Measurements from ENCODE around the gene KIRREL3. TPM values are rescaled to one million over a fixed set of nuclear protein-coding genes. Genes with fewer than 3 reads are reported as not detected.

Gene KIRREL3
- total RNA-seq, 1 donor from 2014 or later = not detected

DNA sequence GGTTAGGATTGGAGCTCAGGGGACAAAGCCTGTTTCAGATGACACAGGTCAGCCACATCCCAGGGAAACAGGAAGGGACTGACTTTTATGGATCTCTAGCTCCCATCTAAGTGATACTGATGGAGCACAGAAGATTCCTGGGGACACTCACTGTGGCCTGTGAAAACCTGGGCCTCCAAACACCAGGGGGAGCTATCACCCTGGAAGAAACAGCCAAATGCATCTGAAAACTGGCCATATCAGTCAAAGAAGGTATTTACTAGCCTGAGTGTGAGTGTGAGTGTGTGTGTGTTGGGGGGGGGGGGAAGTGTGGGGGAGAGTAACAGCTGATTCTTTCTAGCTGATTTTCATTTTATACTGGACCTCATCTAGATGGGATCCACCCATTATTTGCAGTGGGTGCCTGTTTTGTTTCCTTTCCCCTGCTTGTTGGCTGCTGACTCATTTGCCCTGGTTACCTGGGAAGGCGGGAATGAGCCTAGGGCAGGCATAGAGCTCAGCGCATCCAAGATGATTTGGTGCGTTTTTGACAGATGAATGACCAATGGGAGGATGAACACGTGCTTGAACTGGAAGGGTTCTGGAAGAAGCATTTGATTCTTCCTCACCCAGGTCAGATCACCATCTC lies 284.0 kb downstream of the KIRREL3 start:
- H3K27me3 ChIP-seq = peaks cover 12% of the 10 kb centered on the region
- peak; percentile 73 for ATAC-seq
- TF ChIP-seq, protein P1, sequence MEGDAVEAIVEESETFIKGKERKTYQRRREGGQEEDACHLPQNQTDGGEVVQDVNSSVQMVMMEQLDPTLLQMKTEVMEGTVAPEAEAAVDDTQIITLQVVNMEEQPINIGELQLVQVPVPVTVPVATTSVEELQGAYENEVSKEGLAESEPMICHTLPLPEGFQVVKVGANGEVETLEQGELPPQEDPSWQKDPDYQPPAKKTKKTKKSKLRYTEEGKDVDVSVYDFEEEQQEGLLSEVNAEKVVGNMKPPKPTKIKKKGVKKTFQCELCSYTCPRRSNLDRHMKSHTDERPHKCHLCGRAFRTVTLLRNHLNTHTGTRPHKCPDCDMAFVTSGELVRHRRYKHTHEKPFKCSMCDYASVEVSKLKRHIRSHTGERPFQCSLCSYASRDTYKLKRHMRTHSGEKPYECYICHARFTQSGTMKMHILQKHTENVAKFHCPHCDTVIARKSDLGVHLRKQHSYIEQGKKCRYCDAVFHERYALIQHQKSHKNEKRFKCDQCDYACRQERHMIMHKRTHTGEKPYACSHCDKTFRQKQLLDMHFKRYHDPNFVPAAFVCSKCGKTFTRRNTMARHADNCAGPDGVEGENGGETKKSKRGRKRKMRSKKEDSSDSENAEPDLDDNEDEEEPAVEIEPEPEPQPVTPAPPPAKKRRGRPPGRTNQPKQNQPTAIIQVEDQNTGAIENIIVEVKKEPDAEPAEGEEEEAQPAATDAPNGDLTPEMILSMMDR (IDR thresholded peaks at IDR 0.05) = peak; percentile 62
- no peaks in the 10 kb centered on the region for H3K36me3 ChIP-seq
- no peaks in the 10 kb centered on the region for H3K9me3 ChIP-seq
- no peak overlapping the region for H3K27ac ChIP-seq
- no peak for DNase-seq
- no peak overlapping the region for H3K4me3 ChIP-seq
- H3K4me1 ChIP-seq = no peaks in the 10 kb centered on the region
- intact Hi-C loops (cut with DNase I) = loop anchor here (10.0 kb wide), 1 partner anchor 278 kb away; no protein-coding TSS in a partner anchor

DNA sequence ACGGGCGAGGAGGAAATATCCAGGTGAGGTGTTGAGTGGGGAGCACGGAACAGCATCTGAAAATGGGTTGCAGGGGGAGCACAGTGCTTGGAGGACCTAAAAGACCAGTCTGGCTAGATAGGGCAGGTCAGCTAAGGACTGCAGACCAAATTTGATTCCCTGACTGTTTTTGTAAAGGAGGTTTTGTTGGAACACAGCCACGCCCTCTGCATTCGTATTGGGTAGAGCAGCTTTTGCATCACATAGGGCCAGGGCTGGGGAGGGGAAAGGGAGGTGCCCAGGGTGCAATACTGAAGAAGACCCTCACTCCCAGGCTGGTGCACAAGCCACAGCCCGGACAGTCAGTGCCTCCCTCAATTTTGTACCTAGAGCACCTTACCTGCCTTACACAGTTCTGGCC lies 286.8 kb downstream of the KIRREL3 start:
- ATAC-seq (no peak), DNase-seq (no peak)
- intact Hi-C loops (cut with DNase I) = loop anchor here (10.0 kb wide), 1 partner anchor 281 kb away; no protein-coding TSS in a partner anchor
- Histone ChIP-seq H3K36me3 (no peaks in the 10 kb centered on the region), H3K27me3 (peaks cover 27% of the 10 kb centered on the region), H3K27ac (no peak overlapping the region), H3K4me3 (no peak overlapping the region), H3K4me1 (no peaks in the 10 kb centered on the region), H3K9me3 (no peaks in the 10 kb centered on the region)
- TF ChIP-seq, protein P1 (IDR thresholded peaks at IDR 0.05) = no peak

DNA sequence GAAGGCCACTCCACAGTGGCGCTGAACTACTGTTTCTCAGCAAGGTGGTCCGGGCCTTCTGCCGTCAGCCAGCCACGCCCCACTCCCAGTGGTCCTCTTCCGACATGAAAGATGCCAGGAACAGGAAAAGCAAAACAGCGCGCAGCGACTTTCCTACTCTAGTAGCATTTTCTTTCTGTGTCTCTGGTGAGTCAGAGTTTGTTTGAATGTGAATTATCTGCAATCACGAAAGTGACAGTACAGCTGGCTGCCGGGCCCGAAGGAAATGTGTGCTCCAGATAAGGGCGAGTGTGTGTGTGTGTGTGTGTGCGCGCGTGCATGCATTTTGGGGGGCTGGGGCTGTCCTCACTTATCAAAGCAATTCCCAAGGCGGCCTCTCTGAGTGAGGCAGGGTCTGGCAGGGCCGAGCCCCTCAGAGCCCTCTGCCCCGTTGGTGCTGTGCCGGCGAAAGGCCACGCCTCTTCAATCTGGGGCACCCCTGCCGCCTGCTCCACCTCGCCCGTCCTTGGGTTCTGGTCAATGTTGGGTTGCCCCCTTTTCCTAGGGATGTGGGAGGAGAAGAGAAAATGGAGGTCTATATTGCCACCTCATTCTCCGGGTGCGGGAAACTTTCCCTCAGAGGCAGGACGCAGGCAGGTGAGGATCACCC lies 288.5 kb downstream of the KIRREL3 start:
- H3K36me3 ChIP-seq = no peaks in the 10 kb centered on the region
- intact Hi-C loops (cut with DNase I) = loop anchor here (10.0 kb wide), 1 partner anchor 283 kb away; no protein-coding TSS in a partner anchor
- DNase-seq = no peak
- no peaks in the 10 kb centered on the region for H3K4me1 ChIP-seq
- H3K27me3 ChIP-seq = peaks cover 27% of the 10 kb centered on the region
- H3K27ac ChIP-seq = no peak overlapping the region
- TF ChIP-seq, protein P1 (IDR thresholded peaks at IDR 0.05) = no peak
- no peaks in the 10 kb centered on the region for H3K9me3 ChIP-seq
- no peak overlapping the region for H3K4me3 ChIP-seq
- ATAC-seq = no peak

DNA sequence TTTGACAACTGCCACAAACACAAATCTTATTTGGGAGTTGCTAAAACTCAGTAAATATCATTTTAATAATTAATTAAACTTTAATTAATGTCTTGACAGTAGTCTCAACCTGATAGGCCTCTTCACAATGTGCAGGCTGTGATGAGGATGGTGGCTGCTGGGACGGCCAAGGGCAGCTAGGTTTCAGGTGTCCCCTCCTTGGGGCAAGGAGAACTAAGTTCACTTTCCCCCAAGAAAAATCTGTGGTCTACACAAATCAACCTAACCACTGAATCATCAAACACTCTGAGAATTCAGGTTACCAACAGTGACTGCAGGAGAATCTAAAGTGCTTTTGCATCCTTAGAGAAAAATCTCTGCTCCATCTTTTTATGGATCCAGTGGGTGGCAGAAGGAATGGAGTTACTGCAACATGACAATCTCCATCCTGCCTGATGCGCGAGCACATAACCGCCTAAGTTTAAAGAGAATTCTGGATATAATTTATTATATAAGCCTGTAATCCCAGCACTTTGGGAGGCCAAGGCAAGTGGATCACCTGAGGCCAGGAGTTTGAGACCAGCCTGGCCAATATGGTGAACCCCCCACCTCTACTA lies 289.7 kb downstream of the KIRREL3 start:
- no peak for DNase-seq
- TF ChIP-seq, protein P1 (IDR thresholded peaks at IDR 0.05) = no peak
- H3K4me1 ChIP-seq = no peaks in the 10 kb centered on the region
- peaks cover 27% of the 10 kb centered on the region for H3K27me3 ChIP-seq
- H3K9me3 ChIP-seq = no peaks in the 10 kb centered on the region
- intact Hi-C loops (cut with DNase I) = loop anchor here (10.0 kb wide), 1 partner anchor 284 kb away; no protein-coding TSS in a partner anchor
- H3K27ac ChIP-seq = no peak overlapping the region
- no peaks in the 10 kb centered on the region for H3K36me3 ChIP-seq
- no peak for ATAC-seq
- H3K4me3 ChIP-seq = no peak overlapping the region

DNA sequence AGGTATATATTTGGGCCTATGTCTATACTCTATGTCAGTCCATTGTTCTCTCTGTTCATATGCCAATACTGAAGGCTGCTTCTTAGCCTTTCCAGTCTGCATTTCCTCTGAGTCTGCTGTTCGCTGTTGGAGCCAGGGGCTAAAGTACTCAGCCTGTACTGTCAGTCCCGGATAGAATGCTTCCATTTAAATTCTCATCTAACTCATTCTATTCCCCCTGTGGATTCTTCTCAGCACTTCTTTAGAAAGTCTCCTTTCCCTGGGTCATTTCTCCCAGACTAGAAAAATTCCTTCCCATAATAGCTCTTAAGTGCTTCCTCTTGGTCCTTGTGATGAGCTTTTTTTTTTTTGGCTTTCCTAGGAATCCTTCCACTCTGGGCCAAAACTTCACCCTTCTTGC lies 293.1 kb downstream of the KIRREL3 start:
- Histone ChIP-seq H3K4me1 (no peaks in the 10 kb centered on the region), H3K27me3 (peaks cover 24% of the 10 kb centered on the region), H3K27ac (no peak overlapping the region), H3K4me3 (no peak overlapping the region), H3K36me3 (no peaks in the 10 kb centered on the region), H3K9me3 (no peaks in the 10 kb centered on the region)
- DNase-seq = no peak
- TF ChIP-seq, protein P1 (IDR thresholded peaks at IDR 0.05) = no peak
- intact Hi-C loops (cut with DNase I) = no loop called here
- no peak for ATAC-seq
